Activated CD4-positive, alpha-beta T cell treated with anti-CD3 and anti-CD28 coated beads, Interleukin-2, Interleukin-6, amounts not matched to agents 100 ng/mL and 50 ng/mL, durations not matched to agents 16 hours and 8 hours (primary cell): ENCODE measurements around the gene NLRP7.
"Not testable (repeated sequence)": the region's sequence is repeated elsewhere in the genome, so short reads cannot be mapped to it uniquely, and the experiment has no call there.

Experiments used
- DNase-seq: peaks from one replicate; pipeline ENCODE4 v3.0.0-alpha.2; 2020

The NLRP7 gene

GRCh38 chr19:54919646-54920563 lies 27.4 kb downstream of the NLRP7 start:
- not testable (repeated sequence) for DNase-seq

- no peak for DNase-seq
Observed at GRCh38 chr19:54918499-54918898, 28.8 kb downstream of the NLRP7 start.

- DNase-seq: no peak
Observed at GRCh38 chr19:54916822-54917221, 30.5 kb downstream of the NLRP7 start.

- not testable (repeated sequence) for DNase-seq
Observed at GRCh38 chr19:54907899-54908298, 39.4 kb downstream of the NLRP7 start.

GRCh38 chr19:54906819-54907218 lies 40.5 kb downstream of the NLRP7 start:
- no peak for DNase-seq

- DNase-seq: no peak
Observed at GRCh38 chr19:54905803-54906511, 41.4 kb downstream of the NLRP7 start, which contains the start of gene NCR1. TSS of gene NCR1 (plus strand) at chr19:54906148. CDS start at chr19:54906188, 40 bp downstream.

GRCh38 chr19:54905421-54905802 lies 41.9 kb downstream of the NLRP7 start:
- no peak for DNase-seq

- DNase-seq: not testable (repeated sequence)
Observed at GRCh38 chr19:54904261-54904660, 43.1 kb downstream of the NLRP7 start.

GRCh38 chr19:54903303-54903702 lies 44.0 kb downstream of the NLRP7 start:
- no peak for DNase-seq

- DNase-seq: no peak
Observed at GRCh38 chr19:54902061-54902460, 45.3 kb downstream of the NLRP7 start.

- DNase-seq: not testable (repeated sequence)
Observed at GRCh38 chr19:54901153-54901552, 46.2 kb downstream of the NLRP7 start.

- not testable (repeated sequence) for DNase-seq
Observed at GRCh38 chr19:54899646-54900045, 47.7 kb downstream of the NLRP7 start.

- DNase-seq: not testable (repeated sequence)
Observed at GRCh38 chr19:54898685-54899084, 48.6 kb downstream of the NLRP7 start.

GRCh38 chr19:54896036-54896435 lies 51.3 kb downstream of the NLRP7 start:
- no peak for DNase-seq

GRCh38 chr19:54894106-54894505 lies 53.2 kb downstream of the NLRP7 start:
- not testable (repeated sequence) for DNase-seq

GRCh38 chr19:54893406-54893805 lies 53.9 kb downstream of the NLRP7 start:
- DNase-seq: no peak

- no peak for DNase-seq
Observed at GRCh38 chr19:54889566-54889965, 57.8 kb downstream of the NLRP7 start.

GRCh38 chr19:54888239-54888638 lies 59.1 kb downstream of the NLRP7 start:
- DNase-seq: no peak

- DNase-seq: no peak
Observed at GRCh38 chr19:54883228-54883627, 64.1 kb downstream of the NLRP7 start.

GRCh38 chr19:54882758-54883157 lies 64.6 kb downstream of the NLRP7 start:
- DNase-seq: peak; percentile 42

- DNase-seq: no peak
Observed at GRCh38 chr19:54881884-54882283, 65.4 kb downstream of the NLRP7 start.

- DNase-seq: no peak
Observed at GRCh38 chr19:54877471-54877870, 69.9 kb downstream of the NLRP7 start.

GRCh38 chr19:54875506-54875905 lies 71.8 kb downstream of the NLRP7 start:
- no peak for DNase-seq

- DNase-seq: no peak
Observed at GRCh38 chr19:54873990-54874389, 73.3 kb downstream of the NLRP7 start, which contains the start of gene FCAR. TSS of gene FCAR (plus strand) at chr19:54874235. CDS start at chr19:54874290, 55 bp downstream.
